GM23248 (cell line): ENCODE results near the gene NAPSA. TPM values are rescaled to one million over a fixed set of nuclear protein-coding genes. Genes with fewer than 3 reads are reported as not detected.

Source experiments
- DNase-seq: peaks from one replicate; pipeline ENCODE4 v3.0.0-alpha.2; 2015
- H2AFZ ChIP-seq: fragments of 200-600 bp; sonication (generic); 2 replicates; pipeline ENCODE4 v1.6.1; 2016; ENCODE audit warnings: antibody characterized with exemption
- H3F3A ChIP-seq: fragments of 200-600 bp; sonication (generic); 2 replicates; pipeline ENCODE4 v1.6.1; 2016; ENCODE audit warnings: mild to moderate bottlenecking, antibody characterized with exemption, mixed run types; ENCODE audit not compliant: insufficient read depth
- H3K27ac ChIP-seq: fragments of 200-600 bp; sonication (generic); 2 replicates; pipeline ENCODE4 v1.5.1; 2016; ENCODE audit warnings: mild to moderate bottlenecking
- H3K27me3 ChIP-seq: fragments of 200-600 bp; sonication (generic); replicated peaks from 2 replicates; pipeline ENCODE4 v1.6.1; 2016; ENCODE audit warnings: mild to moderate bottlenecking; ENCODE audit not compliant: insufficient read depth
- H3K36me3 ChIP-seq: fragments of 200-600 bp; sonication (generic); 2 replicates; pipeline ENCODE4 v1.6.1; 2016; ENCODE audit warnings: low read depth, mild to moderate bottlenecking
- H3K4me1 ChIP-seq: fragments of 200-600 bp; sonication (generic); 2 replicates; pipeline ENCODE4 v1.6.1; 2016; ENCODE audit warnings: mild to moderate bottlenecking; ENCODE audit not compliant: insufficient read depth
- H3K4me2 ChIP-seq: fragments of 200-600 bp; sonication (generic); one replicate; pipeline ENCODE4 v1.6.1; 2016; ENCODE audit warnings: mild to moderate bottlenecking; ENCODE audit not compliant: unreplicated experiment
- H3K4me3 ChIP-seq: fragments of 200-600 bp; sonication (generic); 2 replicates; pipeline ENCODE4 v1.5.1; 2016; ENCODE audit warnings: mild to moderate bottlenecking
- H3K79me2 ChIP-seq: fragments of 200-600 bp; sonication (generic); 2 replicates; pipeline ENCODE4 v1.6.1; 2016; ENCODE audit warnings: mild to moderate bottlenecking; ENCODE audit not compliant: insufficient read depth
- H3K9ac ChIP-seq: fragments of 200-600 bp; sonication (generic); 2 replicates; pipeline ENCODE4 v1.6.1; 2016; ENCODE audit warnings: mild to moderate bottlenecking
- H3K9me2 ChIP-seq: fragments of 200-600 bp; sonication (generic); 2 replicates; pipeline ENCODE4 v1.6.1; 2016; ENCODE audit warnings: mixed run types, mild to moderate bottlenecking, moderate library complexity; ENCODE audit not compliant: insufficient read depth
- H3K9me3 ChIP-seq: fragments of 200-600 bp; sonication (generic); one replicate; pipeline ENCODE4 v1.6.1; 2017; ENCODE audit warnings: low read depth
- H4K20me1 ChIP-seq: fragments of 200-600 bp; sonication (generic); 2 replicates; pipeline ENCODE4 v1.6.0; 2016; ENCODE audit not compliant: insufficient read depth
- EZH2 ChIP-seq: fragments of 200-600 bp; sonication (generic); IDR thresholded peaks from 2 replicates; pipeline ENCODE4 v1.6.1; 2018; ENCODE audit warnings: antibody characterized with exemption, mild to moderate bottlenecking; ENCODE audit not compliant: insufficient read depth, poor library complexity, severe bottlenecking
- EZH2phosphoT487 ChIP-seq: fragments of 200-600 bp; sonication (generic); IDR thresholded peaks from 2 replicates; pipeline ENCODE4 v1.6.1; 2018; ENCODE audit warnings: antibody characterized with exemption, moderate library complexity, mild to moderate bottlenecking, low read depth; ENCODE audit not compliant: insufficient read depth
- WGBS, 2 experiments: methylation state at CpG; one replicate each; pipeline ENCODE4 v1.1.6; 2015 to 2017; ENCODE audit warnings: low lambda C conversion rate in 2 of 2, low coverage in 1 of 2; ENCODE audit errors: missing lambda C conversion rate in 2 of 2; 5-methylcytosine and 5-hydroxymethylcytosine counted together
- in situ Hi-C: fragments of 300-500 bp; cut with MboI; formaldehyde crosslinking; loops from 2 replicates; pipeline ENCODE4 v1.15.0; 2020
- polyA plus RNA-seq: library from polyadenylated mRNA; unstranded; fragments of >200 nt; fragmentation: Nextera tagmentation; extraction: Ambion mirVana; gene quantifications from 2 replicates; pipeline ENCODE4 v1.2.1, GENCODE V29; 2016
- total RNA-seq: library from RNA; depleted of rRNA; stranded (reverse); fragments of >200 nt; shearing (Covaris generic); gene quantifications from 2 replicates; pipeline ENCODE4 v1.2.3, GENCODE V29; 2014

NAPSA gene
- total and polyA plus RNA-seq, 2 experiments from 2014 or later: 0.15 to 0.32 TPM

- H3K27ac ChIP-seq: no peak overlapping the region
- no peaks in the 10 kb centered on the region for H3K36me3 ChIP-seq
- H4K20me1 ChIP-seq: no peaks in the 10 kb centered on the region
- H3K27me3 ChIP-seq: no peaks in the 10 kb centered on the region
- no peak overlapping the region for H2AFZ ChIP-seq
- H3K79me2 ChIP-seq: no peaks in the 10 kb centered on the region
- 94% methylated on average over 37 to 41 of the region's 41 CpGs for WGBS, 2 experiments
- no peaks in the 10 kb centered on the region for H3K9me3 ChIP-seq
- TF ChIP-seq EZH2phosphoT487 (no peak), EZH2 (no peak)
- H3F3A ChIP-seq: no peaks in the 10 kb centered on the region
- H3K9ac ChIP-seq: no peak overlapping the region
- no peaks in the 10 kb centered on the region for H3K4me1 ChIP-seq
- no peak for DNase-seq
- H3K9me2 ChIP-seq: no peaks in the 10 kb centered on the region
- in situ Hi-C loops: no loop called here
- no peak overlapping the region for H3K4me2 ChIP-seq
- H3K4me3 ChIP-seq: no peak overlapping the region
Measured at GRCh38 chr19:50402544-50403301, 37.3 kb upstream of the NAPSA start.

- Histone ChIP-seq H3K4me1 (no peaks in the 10 kb centered on the region), H3K4me2 (no peak overlapping the region), H3K9me3 (no peaks in the 10 kb centered on the region), H3K27me3 (no peaks in the 10 kb centered on the region), H3K36me3 (no peaks in the 10 kb centered on the region), H3K9me2 (no peaks in the 10 kb centered on the region), H3K4me3 (no peak overlapping the region), H3F3A (no peaks in the 10 kb centered on the region), H3K9ac (no peak overlapping the region), H3K27ac (no peak overlapping the region), H2AFZ (no peak overlapping the region), H3K79me2 (no peaks in the 10 kb centered on the region), H4K20me1 (no peaks in the 10 kb centered on the region)
- WGBS, 2 experiments: 88 to 89% methylated on average over 38 to 48 of the region's 48 CpGs
- in situ Hi-C loops: no loop called here
- TF ChIP-seq EZH2phosphoT487 (no peak), EZH2 (no peak)
- DNase-seq: no peak
Measured at GRCh38 chr19:50401605-50402450, 36.4 kb upstream of the NAPSA start.

- no peaks in the 10 kb centered on the region for H3K36me3 ChIP-seq
- TF ChIP-seq EZH2 (no peak), EZH2phosphoT487 (no peak)
- no peak overlapping the region for H2AFZ ChIP-seq
- no peaks in the 10 kb centered on the region for H3K4me1 ChIP-seq
- WGBS, 2 experiments: 99% methylated on average over 10 of the region's 10 CpGs
- no peaks in the 10 kb centered on the region for H3K9me2 ChIP-seq
- no peak overlapping the region for H3K4me3 ChIP-seq
- no peaks in the 10 kb centered on the region for H3F3A ChIP-seq
- no peak for DNase-seq
- H3K27ac ChIP-seq: no peak overlapping the region
- H3K79me2 ChIP-seq: no peaks in the 10 kb centered on the region
- H3K9ac ChIP-seq: no peak overlapping the region
- H4K20me1 ChIP-seq: no peaks in the 10 kb centered on the region
- in situ Hi-C loops: no loop called here
- H3K27me3 ChIP-seq: no peaks in the 10 kb centered on the region
- no peaks in the 10 kb centered on the region for H3K9me3 ChIP-seq
- no peak overlapping the region for H3K4me2 ChIP-seq
Measured at GRCh38 chr19:50399368-50399745, 33.9 kb upstream of the NAPSA start.

- no peak for DNase-seq
- in situ Hi-C loops: no loop called here
- H3F3A ChIP-seq: no peaks in the 10 kb centered on the region
Measured at GRCh38 chr19:50398675-50399367, 33.4 kb upstream of the NAPSA start.

More at GRCh38 chr19:50398675-50399367, 33.4 kb upstream of the NAPSA start:
- Histone ChIP-seq H3K79me2 (no peaks in the 10 kb centered on the region), H3K36me3 (no peaks in the 10 kb centered on the region), H2AFZ (no peak overlapping the region), H3K9ac (no peak overlapping the region), H3K4me3 (no peak overlapping the region), H3K4me2 (no peak overlapping the region), H3K9me3 (no peaks in the 10 kb centered on the region), H3K27me3 (no peaks in the 10 kb centered on the region), H3K27ac (no peak overlapping the region), H3K4me1 (no peaks in the 10 kb centered on the region), H4K20me1 (no peaks in the 10 kb centered on the region), H3K9me2 (no peaks in the 10 kb centered on the region)
- TF ChIP-seq EZH2phosphoT487: no peak
- TF ChIP-seq EZH2: no peak
- WGBS, 2 experiments: 88 to 89% methylated on average over 12 to 13 of the region's 13 CpGs
